ENCODE measurements around the gene CPSF2. TPM values are rescaled to one million over a fixed set of nuclear protein-coding genes. Genes with fewer than 3 reads are reported as not detected.
"Not testable (repeated sequence)": the region's sequence is repeated elsewhere in the genome, so short reads cannot be mapped to it uniquely, and the experiment has no call there.

Gene CPSF2
- total RNA-seq, 4 donors from 2014 or later: 24.3 to 48.7 (median 25.4) TPM

DNA sequence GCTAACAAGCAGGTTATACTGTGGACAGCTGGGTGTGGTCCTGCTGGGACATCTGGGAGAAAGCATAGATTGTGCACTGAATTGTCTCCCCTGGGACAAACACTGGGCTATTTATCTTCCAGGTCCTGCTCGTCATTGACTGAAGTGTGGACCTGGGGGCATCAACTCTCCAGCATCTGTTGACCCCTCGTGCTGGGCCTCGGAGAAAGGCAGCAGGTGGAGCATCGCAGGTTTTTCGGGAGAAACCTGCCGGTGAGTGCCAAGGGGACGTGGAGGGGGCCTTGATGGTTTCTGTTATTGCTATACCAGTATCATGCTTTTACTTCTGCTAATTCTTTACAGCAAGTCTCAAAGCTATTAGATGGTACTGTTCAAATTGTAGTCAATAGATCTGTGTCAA lies 81.3 kb downstream of the CPSF2 start:
- Histone ChIP-seq H3K4me1 (no peaks in the 10 kb centered on the region), H3K27ac (no peak overlapping the region), H3K36me3 (no peaks in the 10 kb centered on the region), H3K9me3 (no peaks in the 10 kb centered on the region), H3K27me3 (no peaks in the 10 kb centered on the region), H3K4me3 (no peak overlapping the region)
- TF ChIP-seq, protein P1, sequence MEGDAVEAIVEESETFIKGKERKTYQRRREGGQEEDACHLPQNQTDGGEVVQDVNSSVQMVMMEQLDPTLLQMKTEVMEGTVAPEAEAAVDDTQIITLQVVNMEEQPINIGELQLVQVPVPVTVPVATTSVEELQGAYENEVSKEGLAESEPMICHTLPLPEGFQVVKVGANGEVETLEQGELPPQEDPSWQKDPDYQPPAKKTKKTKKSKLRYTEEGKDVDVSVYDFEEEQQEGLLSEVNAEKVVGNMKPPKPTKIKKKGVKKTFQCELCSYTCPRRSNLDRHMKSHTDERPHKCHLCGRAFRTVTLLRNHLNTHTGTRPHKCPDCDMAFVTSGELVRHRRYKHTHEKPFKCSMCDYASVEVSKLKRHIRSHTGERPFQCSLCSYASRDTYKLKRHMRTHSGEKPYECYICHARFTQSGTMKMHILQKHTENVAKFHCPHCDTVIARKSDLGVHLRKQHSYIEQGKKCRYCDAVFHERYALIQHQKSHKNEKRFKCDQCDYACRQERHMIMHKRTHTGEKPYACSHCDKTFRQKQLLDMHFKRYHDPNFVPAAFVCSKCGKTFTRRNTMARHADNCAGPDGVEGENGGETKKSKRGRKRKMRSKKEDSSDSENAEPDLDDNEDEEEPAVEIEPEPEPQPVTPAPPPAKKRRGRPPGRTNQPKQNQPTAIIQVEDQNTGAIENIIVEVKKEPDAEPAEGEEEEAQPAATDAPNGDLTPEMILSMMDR (IDR thresholded peaks at IDR 0.05): no peak
- TF ChIP-seq POLR2A (IDR thresholded peaks at IDR 0.05): no peak
- DNase-seq: no peak

DNA sequence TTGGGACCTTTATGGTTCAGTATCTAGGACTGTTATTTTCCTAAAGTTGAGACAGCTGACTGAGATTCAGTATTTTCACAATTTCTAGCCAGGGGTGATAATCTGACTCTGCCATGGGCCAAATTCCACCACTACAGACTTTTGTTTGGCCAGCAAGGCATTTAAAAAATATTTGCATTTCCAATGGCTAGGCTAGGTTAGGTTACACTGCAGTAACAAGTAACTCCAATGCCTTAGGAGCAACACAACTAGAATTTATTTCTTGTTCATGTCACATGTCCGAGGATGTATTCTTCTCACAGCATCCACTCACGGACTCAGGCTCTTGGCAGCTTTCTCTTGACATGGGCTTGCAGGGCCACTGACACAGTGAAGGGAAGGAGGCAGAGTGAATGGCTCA lies 83.0 kb downstream of the CPSF2 start:
- H3K27me3 ChIP-seq: no peaks in the 10 kb centered on the region
- no peak overlapping the region for H3K4me3 ChIP-seq
- no peaks in the 10 kb centered on the region for H3K4me1 ChIP-seq
- TF ChIP-seq POLR2A (IDR thresholded peaks at IDR 0.05): no peak
- H3K9me3 ChIP-seq: no peaks in the 10 kb centered on the region
- no peak overlapping the region for H3K27ac ChIP-seq
- DNase-seq: no peak
- H3K36me3 ChIP-seq: no peaks in the 10 kb centered on the region

DNA sequence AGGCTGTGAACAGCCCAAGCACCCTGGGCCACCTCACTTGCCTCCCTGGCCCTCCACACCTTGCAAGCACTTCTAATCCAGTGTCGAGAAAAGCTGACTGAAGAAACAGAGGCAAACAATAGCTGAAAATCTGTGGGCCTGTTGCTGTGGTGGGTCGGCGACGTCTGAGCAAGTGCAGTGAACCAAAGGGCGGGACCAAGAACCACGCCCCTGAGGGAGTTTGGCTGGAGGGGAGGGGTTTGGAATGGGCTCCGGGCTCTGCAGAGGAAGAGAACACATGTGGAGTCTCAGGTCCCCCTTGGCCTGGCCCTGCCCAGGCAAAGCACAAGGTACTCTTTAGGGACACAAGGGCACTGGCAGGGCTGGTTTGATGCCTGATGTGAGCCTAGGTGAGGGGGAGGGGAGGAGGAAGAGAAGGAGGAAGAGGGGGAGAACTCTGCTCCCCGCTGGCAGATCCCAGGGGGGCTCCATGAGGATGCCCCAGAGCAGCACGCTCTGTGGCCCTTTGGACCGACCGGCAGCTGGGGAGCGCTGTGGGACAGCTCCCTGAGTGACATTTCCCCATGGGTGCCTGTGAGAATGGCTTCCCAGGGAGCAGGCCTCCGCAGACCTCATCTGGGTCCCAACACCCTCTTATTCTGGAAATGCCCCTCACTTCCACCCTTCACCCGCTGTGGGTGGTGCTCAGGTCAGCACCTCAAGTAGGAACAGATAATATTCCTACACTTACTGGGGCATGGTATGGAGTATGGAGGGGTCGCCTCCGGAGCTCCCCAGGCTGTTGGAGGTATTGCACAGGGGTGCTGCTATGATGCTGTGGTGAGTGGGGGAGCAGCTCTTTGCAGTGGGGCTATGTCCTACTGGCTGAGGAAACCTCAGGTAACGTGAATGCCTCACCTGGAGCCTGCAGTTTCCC lies 85.5 kb downstream of the CPSF2 start:
- no peaks in the 10 kb centered on the region for H3K9me3 ChIP-seq
- TF ChIP-seq, protein P1 (IDR thresholded peaks at IDR 0.05): no peak
- no peak for TF ChIP-seq POLR2A (IDR thresholded peaks at IDR 0.05)

DNA sequence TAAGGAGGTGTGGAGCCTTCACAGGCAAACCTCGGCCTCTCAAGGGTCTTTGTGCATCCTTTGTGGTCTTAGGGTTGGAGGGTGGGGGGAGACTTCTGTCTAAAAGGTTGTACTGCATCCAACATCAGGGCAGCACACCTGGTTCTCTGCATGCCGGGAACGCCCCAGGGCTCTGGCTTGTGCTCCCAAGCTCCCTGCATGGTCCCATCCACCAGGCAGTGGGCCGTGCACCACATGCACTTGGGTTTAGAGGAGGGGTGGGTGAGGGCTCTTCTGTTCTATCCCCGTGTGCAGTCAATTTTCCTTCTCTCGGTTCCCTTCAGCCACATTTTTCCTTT lies 86.1 kb downstream of the CPSF2 start:
- no peak for DNase-seq
- Histone ChIP-seq H3K9me3 (no peaks in the 10 kb centered on the region), H3K36me3 (no peaks in the 10 kb centered on the region), H3K27me3 (no peaks in the 10 kb centered on the region), H3K27ac (no peak overlapping the region), H3K4me1 (no peaks in the 10 kb centered on the region), H3K4me3 (no peak overlapping the region)
- TF ChIP-seq, protein P1 (IDR thresholded peaks at IDR 0.05): no peak
- no peak for TF ChIP-seq POLR2A (IDR thresholded peaks at IDR 0.05)

More for the DNA sequence above, 85.5 kb downstream of the CPSF2 start:
- Histone ChIP-seq H3K27ac (no peak overlapping the region), H3K27me3 (no peaks in the 10 kb centered on the region), H3K4me1 (no peaks in the 10 kb centered on the region), H3K4me3 (no peak overlapping the region), H3K36me3 (no peaks in the 10 kb centered on the region)
- DNase-seq: no peak

DNA sequence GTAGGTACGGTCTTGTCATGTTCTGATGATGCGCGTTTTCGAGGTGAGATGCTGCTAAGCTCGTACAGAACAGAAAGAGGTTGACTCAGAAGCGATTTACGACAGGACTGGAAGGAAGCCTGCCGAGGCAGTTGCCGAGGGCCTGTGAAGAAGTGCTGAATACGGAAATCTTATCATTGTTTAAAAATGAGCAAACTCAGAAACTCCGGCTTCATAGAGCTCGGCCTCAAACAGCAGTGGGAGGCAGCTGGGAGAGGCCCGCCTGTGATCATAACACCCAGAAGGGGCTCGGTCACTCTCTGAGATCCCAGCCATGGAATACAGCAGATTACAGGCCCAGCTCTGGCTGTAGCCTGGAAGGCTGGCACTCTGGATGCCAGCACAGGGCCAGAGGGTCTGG lies 87.4 kb downstream of the CPSF2 start:
- no peak overlapping the region for H3K4me3 ChIP-seq
- H3K36me3 ChIP-seq: no peaks in the 10 kb centered on the region
- DNase-seq: no peak
- H3K9me3 ChIP-seq: peaks cover 0 to 4% (median 0%) of the 10 kb centered on the region in 4 donors
- no peaks in the 10 kb centered on the region for H3K27me3 ChIP-seq
- no peak for TF ChIP-seq POLR2A (IDR thresholded peaks at IDR 0.05)
- TF ChIP-seq, protein P1 (IDR thresholded peaks at IDR 0.05): no peak
- H3K27ac ChIP-seq: no peak overlapping the region
- no peaks in the 10 kb centered on the region for H3K4me1 ChIP-seq

DNA sequence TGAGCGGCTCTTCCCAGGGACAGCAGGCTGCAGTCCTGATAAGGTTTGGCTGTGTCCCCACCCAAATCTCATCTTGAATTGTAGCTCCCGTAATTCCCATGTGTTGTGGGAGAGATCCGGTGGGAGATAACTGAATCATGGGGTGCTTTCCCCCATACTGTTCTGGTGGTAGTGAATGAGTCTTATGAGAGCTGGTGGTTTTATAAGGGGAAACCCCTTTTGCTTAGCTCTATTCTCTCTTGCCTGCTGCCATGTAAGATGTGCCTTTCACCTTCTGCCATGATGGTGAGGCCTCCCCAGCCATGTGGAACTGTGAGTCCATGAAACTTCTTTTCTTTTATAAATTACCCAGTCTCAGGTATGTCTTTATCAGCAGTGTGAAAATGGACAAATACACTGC lies 91.4 kb downstream of the CPSF2 start:
- H3K4me1 ChIP-seq, H3K36me3 ChIP-seq, H3K27me3 ChIP-seq, H3K27ac ChIP-seq, H3K9me3 ChIP-seq, H3K4me3 ChIP-seq, DNase-seq: not testable (repeated sequence)

Measured in Peyer's patch (tissue), 4 donors.